Suprapubic skin (tissue), 3 donors: ENCODE data around the gene KLHL11.

ENCODE experiments used
- CTCF ChIP-seq, 2 donors: fragments of 200-600 bp in 1 of 2; fragments of 450-650 bp in 1 of 2; sonication (generic) in 1 of 2; IDR thresholded peaks; one replicate each; pipeline ENCODE4 v1.5.1; 2016 to 2019; ENCODE audit warnings: antibody characterized with exemption in 2 of 2, mild to moderate bottlenecking in 1 of 2, moderate library complexity in 1 of 2
- EP300 ChIP-seq: sonication (generic); formaldehyde crosslinking; IDR thresholded peaks from one replicate; pipeline ENCODE4 v1.6.1; 2017; ENCODE audit warnings: antibody characterized with exemption
- POLR2A ChIP-seq, 2 donors: fragments of 450-650 bp; IDR thresholded peaks; one replicate each; pipeline ENCODE4 v1.6.1; 2017; ENCODE audit warnings: antibody characterized with exemption in 2 of 2, mild to moderate bottlenecking in 2 of 2, moderate library complexity in 2 of 2

DNA sequence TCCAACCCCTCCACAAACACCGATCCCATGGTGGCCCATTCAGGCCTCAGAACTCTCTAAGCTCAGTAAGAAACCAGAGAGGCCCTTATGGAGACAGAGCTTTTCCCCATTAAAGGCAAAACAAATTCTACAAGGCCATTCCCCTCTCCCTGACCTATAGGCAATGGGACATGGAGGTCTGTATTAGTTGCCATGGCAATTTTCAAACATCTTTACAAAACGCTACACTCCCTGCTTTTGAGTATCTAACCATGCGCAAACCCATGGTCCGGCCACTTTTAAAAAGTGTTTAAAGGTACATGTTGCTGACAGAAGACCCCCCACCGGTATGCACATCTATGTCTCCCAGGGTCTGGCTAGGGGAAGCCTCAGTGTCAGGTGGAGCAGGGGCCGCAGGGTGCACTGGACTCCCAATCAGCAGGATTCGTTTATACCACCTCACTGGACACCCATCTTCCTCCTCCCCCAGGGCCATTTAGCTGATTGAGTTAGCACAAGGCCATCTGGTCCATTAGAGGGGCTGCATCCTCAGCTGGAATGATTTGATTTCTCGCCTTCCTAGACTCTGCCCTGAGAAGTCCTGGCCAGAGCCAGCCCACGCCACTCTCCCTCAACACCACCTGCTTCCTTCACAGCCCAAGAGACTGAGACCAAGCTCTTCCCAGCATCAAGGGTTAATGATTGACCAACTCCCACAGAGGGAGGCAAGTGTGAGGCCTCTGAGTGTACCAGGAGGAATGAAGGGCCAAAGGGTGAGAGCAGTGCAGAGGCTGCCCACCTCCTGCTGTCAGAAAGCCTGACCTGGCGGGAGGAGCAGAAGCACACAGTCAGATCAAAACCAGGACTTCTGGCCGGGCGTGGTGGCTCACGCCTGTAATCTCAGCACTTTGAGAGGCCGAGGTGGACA lies 42.7 kb upstream of the KLHL11 start:
- TF ChIP-seq CTCF (IDR thresholded peaks at IDR 0.05) (no peak), EP300 (no peak), POLR2A (IDR thresholded peaks at IDR 0.05) (no peak)
